Activated CD4-positive, alpha-beta T cell treated with anti-CD3 and anti-CD28 coated beads for 4 hours (primary cell): Measurements from ENCODE around the gene ATCAY.
A peak's percentile ranks its signal among the peaks of the same experiment; 100 is the strongest.
"Not testable (repeated sequence)": the region's sequence is repeated elsewhere in the genome, so short reads cannot be mapped to it uniquely, and the experiment has no call there.

ENCODE experiments used
- DNase-seq, 2 donors: peaks; one replicate each; pipeline ENCODE4 v3.0.0-alpha.2; 2020

ATCAY gene

DNA sequence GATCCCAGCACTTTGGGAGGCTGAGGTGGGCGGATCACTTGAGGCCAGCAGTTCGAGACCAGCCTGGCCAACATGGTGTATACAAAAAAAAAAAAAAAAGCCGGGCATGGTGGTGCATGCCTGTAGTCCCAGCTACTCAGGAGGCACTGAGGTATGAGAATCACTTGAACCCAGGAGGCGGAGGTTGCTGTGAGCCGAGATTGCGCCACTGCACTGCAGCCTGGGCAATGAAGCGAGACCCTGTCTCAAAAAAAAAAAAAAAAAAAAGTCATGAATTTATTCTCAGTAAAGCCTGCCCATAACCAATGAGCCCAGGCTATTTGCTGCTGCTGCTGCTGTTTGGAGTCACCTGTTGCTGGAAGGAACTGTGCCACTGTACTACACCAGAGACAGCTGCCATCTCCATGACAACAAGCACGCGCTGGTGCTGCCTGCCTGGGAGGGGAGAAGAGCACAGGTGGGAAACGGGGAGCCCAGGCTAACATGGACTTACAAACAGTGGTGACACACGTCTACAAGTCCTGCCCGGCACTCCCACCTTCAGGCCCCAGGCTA, 23.0 kb upstream of the ATCAY start:
- no peak for DNase-seq

DNA sequence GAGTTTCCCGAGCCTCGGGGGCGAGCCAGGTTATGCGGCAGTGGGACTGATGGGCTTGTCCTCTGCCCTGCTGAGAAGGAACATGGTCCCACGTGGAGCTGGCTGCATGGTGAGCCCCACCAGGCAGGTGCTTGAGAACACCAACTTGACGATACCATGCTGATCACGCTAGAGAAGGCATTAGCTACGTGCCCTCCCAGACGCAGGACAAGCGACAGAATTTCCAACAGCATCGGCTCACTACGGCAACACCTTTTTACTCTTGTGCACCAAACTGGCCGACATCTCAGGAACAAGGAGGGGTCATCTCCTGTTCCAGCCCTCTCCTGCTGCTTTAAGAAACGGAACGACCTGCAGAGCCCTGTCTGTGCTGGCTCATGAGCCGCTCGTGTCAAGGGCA, 20.0 kb upstream of the ATCAY start:
- DNase-seq, result no peak

DNA sequence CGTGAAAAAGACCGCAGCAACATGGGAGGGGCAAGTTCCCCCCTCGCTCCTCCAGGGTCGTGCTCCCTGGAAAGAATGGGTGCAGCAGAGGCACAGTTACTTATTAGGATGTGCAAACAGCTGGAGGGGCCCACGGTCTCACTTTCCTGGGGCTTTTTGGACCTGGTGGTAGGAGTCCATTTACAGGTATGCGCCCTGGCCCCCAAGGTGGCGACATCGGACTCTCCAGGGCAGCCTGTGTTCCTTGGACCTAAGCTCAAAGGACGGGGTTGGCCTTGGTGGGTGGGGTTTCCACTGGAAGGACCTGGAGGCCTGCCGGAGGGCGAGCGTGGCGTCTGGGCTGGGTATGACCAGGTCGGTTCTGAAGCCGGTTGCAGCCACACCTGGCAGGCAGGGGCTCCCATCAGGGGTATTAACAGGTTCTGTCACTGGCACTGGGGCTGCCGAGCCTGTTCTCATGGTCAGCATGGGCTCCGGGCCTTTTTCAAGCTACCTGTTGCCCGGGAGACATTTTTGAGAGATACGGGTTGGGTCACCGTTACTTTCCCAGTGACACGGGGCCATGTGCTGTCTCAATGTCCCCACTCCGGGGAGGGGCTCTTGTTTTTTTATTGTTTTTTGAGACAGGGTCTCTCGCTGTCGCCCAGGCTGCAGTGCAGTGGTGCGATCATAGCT, 17.5 kb upstream of the ATCAY start:
- no peak for DNase-seq

GRCh38 chr19:3863648-3864047, 16.8 kb upstream of the ATCAY start:
- no peak for DNase-seq

DNA sequence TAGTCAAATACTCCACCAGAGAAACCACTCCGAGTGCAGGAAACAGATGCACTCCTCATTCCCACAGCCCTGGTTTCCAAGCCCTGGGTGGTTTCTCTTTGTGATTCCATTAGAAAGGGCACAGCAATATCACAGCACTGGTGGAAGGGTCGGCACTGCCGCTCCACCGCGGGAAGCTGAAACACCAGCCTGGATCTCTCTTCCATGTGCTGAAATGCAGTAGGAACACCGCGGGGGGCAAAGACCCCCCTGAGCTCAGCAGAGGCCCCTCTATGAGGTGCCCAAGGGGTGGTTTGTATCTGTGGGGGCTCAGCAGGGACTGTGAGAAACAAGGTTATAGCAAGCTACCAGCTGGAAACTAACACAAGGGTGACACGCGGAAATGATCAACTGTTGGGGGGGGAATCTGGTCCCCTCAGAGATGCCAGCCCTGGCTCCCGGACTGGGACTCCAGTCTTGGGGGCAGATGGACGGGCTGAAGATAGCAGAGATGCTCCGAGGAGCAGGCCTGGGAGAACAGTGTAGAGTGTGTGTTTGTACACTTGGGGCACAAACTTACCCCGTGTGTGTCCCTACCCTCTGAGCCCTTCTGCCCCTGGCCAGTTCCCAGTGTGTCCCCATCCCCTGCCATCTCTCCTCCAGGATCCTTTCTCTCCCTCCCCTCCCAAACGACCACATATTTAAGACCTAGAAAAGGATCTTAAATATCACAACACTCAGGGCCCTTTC, 13.4 kb upstream of the ATCAY start:
- no peak for DNase-seq

DNA sequence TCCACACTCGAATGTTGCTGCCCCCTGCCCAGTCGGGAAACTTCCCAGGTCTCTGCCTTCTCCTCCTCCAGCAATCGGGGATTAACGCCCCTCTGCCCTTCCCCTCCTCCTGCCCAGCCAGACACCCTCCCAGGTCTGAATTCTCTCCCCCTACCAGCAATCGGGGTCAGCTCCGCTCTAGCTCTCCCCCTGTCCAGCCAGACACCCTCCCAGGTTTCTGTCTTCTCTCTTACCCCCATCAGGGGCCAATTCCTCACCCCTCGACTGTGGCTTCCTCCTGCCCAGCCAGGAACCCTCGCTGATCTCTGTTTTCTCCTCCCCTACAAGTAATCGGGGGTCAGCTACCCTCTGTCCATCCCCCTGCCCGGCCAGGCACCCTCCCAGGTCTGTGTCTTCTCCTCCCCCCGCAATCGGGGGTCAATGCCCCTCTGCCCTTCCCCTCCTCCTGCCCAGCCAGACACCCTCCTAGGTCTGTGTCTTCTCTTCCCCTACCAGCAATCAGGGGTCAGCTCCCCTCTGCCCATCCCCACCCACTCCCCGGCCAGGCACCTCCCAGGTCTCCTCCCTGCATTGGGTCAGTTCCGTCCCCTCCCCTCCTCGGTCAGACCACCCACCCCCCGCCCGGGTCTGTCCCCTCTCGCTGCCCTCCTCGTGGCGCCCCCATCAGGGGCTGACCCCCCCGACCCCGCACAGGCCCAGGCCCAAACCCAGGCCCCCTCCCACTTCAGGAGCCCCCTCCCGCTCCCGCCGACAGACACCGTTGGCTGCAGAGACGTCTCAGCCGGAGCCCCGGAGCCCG, 12.3 kb upstream of the ATCAY start:
- no peak for DNase-seq

DNA sequence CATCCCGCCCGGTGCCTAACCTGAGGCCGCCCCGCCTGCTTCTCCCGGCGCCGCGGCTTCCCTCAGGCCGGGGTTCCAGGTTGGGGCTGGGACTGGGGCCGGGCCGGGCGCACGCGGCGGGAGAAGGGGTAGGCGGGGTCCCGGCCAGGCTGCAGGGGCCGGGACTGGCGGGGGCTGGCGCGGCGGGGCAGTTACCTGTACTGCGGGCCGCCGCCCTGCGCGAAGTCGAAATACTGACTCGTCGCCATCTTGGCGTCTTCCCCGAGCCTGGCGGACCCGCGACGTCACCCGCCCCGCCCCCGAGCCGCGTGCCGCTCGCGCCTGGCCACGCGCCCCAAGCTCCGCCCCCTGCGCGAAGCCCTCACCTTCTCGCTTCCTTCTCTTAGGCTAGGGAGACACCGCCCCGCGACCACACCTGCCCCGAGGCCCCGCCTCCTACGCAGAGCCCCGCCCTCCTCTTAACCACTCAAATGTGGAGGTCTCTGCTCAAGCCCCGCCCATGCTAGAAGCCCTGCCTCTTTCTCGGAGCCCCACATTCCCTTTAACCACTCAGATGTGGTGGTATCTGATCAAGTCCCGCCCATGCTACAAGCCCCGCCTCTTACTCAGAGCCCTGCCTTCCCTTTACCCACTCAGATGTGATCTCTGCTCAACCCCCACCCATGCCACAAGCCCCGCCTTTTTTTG, 11.6 kb upstream of the ATCAY start, which contains the start of gene ZFR2:
TSS of gene ZFR2 (minus strand) at position 269 of the 687 bp plus-strand sequence. CDS start at position 248, 21 bp downstream.
- DNase-seq, result peak; percentile 12 to 20

DNA sequence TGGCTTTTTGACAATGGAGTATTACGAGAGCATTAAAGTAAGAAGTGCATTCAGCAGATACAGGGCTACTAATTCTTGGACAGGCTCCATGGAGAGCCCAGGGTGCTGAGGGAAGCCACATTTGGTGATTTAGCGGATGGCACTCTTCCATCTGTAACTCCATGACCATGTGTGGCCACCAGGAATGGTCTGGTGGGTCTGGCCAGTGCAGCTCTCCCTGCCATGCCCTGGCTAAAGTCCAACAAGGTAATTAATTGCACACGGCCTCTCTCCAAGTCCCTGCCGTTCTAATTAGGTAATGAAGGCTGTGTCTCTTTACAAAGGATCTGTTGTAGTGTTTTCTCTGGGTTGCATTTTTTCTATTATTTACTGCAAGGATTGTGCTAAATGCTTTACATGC, 7.3 kb upstream of the ATCAY start:
- DNase-seq, result no peak

- DNase-seq, result not testable (repeated sequence)
Observed at GRCh38 chr19:3874695-3875094, 5.8 kb upstream of the ATCAY start.

GRCh38 chr19:3879656-3880055, 829 bp upstream of the ATCAY start:
- DNase-seq, result no peak

DNA sequence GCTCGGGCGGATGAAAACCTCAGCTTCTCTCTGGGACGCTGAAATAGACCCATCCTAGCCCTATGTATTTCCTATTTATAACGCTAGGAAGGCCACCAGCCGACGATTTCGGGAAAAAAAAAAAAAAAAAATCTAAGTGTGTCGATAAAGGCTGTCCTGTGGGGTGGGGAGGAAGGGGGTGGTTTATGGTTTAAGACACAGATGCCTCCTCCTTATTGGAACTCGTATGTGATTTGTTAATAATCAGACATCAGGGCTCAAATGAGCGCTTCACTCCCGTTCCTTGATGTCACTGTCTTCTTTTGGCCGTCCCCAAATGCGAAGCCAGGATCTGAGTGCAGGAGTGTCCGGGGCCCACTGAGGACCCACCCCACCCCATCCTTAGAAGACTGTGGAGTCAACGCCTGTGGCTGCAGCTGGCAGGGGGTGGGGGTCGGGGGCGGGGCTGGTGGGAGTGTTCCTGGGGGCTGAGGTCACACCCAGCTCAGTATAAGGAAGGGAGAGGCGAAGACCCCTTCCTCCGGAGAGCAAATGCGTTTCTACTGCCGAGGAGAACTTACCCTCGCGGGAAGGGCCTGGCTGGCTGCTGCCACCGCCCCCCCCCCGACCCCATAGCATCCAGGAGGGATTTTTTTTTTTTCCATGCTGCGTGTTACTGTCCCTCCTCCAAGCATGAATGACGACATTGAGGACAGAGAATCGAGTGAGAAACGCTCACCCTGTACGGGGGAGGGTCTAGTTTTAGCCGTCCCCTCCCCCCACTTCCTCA, 971 bp downstream of the ATCAY start:
- no peak for DNase-seq

DNA sequence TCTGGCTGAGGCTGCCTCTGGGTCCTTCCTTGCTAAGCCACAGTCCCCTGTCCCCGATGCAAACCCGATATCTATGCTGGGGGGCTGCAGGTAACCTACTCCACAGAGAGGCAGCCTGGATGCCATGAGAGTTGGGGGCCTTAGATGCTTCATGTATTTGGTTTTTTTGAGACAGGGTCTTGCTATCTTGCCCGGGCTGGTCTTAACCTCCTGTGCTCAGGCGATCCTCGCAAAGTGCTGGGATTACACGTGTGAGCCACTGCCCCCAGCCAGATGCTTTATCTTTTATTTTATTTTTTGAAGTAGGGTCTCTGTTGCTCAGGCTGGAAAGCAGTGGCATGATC, 1.5 kb downstream of the ATCAY start:
- no peak for DNase-seq

DNA sequence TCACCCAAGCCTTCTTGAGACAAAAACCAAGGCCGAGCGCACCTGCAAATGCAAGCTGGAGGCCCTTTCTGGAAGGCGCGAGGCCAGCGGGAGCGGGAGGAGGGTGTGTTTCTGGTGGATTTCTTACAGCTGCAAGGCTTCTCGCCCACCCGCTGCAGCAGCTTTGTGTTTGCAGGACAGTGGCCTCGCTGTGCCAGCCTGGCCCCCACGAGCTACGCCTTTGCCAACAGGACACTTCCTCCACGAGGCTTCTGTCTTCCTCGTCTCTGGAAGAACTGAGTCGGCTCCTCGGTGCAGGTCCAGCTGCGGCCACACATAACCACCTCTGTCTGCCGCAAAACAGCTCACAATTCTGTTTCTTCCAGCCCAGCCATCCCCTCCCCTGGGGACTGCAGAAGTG, 10.1 kb downstream of the ATCAY start:
- DNase-seq, result no peak

GRCh38 chr19:3893509-3894179, 13.2 kb downstream of the ATCAY start:
- no peak for DNase-seq

DNA sequence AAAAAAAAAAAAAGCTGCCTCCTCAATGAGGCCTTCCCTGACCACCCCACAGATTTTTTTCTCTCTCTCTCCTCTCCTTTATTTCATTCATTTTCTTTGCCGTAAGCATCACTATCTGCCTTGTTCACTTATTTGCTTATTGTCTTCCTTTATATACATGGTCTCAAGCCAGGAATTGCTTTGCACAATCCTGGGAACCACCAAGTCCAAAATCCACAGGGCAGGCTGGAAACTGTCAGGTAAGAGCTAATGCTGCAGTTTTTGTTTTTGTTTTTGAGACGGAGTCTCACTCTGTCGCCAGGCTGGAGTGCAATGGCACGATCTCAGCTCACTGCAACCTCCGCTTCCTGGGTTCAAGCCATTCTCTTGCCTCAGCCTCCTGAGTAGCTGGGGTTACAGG, 14.5 kb downstream of the ATCAY start:
- DNase-seq, result not testable (repeated sequence)

- no peak for DNase-seq
Observed at GRCh38 chr19:3895788-3896187, 15.3 kb downstream of the ATCAY start.

DNA sequence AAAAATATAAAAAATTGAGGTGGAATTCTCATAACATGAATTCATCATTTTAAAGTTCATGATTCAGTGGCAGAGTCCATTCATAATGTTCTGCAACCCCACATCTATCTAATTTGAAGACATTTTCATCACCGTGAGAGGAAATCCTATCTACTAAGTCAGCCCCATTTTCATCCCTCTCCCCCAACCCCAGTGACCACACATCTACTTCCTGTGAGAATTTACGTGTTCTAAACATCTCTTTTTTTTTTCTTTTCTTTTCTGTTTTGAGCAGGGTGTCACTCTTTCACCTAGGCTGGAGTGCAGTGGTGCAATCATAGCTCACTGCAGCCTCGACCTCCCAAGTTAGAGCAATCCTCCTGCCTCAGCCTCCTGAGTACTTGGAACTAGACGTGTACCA, 17.5 kb downstream of the ATCAY start:
- DNase-seq, result no peak

DNA sequence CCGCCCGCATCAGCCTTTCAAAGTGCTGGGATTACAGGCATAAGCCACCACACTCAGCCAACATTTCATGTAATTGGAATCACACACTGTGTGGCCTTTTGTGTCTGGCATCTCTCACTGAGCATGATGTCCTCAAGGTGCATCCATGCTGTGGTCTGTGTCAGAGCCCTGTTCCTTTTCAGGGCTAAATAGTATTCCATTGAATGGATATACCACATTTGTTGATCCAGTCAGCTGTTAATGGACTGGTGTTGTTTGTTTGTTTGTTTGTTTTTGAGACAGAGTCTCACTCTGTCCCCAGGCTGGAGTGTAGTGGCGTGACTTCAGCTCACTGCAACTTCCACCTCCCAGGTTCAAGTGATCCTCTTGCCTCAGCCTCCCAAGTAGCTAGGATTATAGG, 17.9 kb downstream of the ATCAY start:
- DNase-seq, result no peak

- DNase-seq, result no peak
Observed at GRCh38 chr19:3899531-3900294, 19.2 kb downstream of the ATCAY start.

DNA sequence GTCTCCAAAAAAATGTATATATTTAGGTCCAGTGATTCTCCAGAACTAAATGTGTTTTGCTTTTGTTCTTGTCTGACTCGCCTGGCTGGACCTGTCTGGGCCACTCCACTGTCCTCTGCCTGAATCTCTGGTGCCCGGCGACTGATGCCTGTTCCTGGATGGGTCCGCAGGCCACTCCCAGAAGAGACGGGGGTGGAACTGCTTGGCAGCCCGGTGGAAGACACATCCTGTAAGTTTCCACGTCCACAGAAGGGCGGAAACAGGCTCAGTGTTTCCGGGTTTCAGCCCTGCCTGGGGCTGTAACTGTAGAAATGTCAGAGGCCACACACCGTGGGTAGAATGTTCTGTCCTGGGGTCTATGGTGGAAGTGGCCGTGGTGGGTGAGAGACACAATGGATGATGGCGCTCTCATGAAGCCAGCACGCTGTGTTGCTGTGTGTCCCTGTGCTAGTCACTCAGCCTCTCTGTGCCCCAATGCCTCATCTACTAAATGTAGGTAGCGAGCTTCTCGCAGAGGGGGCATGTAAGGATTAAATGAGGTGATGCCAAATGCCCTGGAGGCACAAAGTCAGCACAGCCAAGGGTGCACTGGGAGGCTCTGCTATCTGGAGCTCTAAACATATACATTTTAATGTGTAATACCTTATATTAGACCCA, 22.0 kb downstream of the ATCAY start:
- no peak for DNase-seq
